Astrocyte of the cerebellum (primary cell): Measurements from ENCODE around the gene CTNNA1.

Experiments
- DNase-seq: peaks from one replicate; pipeline ENCODE4 v3.0.0-alpha.2; 2011; ENCODE audit warnings: low read depth
- H3K4me3 ChIP-seq: 2 replicates; pipeline ENCODE4 v1.5.1; 2011; ENCODE audit warnings: mild to moderate bottlenecking, low read depth, low read length, moderate library complexity
- in situ Hi-C: cut with HindIII; loops from 2 replicates; pipeline ENCODE4 v1.10.0; 2017; ENCODE audit warnings: low sequenced_read_pairs
- TF ChIP-seq, protein P1 (sequence below): IDR thresholded peaks from 2 replicates; pipeline ENCODE4 v1.5.1; 2012; ENCODE audit warnings: low read length, low read depth, moderate library complexity, mild to moderate bottlenecking; ENCODE audit errors: missing control alignments

The CTNNA1 gene

DNA sequence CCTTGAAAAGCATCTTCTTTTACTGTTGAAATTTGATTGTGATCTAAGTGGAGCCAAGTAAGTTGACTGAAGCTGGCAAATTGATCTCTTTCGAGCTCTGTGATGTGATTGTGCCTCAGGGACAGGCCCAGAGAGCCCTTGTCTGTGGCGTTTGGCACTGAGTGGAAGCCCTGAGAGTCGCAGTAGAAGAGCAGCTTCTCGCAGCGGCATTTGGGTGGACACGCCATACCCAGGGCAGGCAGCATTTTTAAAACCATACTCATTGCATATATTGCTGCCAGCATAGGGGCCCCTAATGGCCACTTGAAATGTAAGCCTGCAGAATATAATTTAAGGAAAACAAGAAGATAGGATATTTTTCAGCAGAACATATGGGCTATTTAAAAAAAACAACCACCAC is 121.0 kb downstream of the CTNNA1 start:
- no peak for DNase-seq
- peak overlapping the region; percentile 37 for H3K4me3 ChIP-seq
- TF ChIP-seq, protein P1, sequence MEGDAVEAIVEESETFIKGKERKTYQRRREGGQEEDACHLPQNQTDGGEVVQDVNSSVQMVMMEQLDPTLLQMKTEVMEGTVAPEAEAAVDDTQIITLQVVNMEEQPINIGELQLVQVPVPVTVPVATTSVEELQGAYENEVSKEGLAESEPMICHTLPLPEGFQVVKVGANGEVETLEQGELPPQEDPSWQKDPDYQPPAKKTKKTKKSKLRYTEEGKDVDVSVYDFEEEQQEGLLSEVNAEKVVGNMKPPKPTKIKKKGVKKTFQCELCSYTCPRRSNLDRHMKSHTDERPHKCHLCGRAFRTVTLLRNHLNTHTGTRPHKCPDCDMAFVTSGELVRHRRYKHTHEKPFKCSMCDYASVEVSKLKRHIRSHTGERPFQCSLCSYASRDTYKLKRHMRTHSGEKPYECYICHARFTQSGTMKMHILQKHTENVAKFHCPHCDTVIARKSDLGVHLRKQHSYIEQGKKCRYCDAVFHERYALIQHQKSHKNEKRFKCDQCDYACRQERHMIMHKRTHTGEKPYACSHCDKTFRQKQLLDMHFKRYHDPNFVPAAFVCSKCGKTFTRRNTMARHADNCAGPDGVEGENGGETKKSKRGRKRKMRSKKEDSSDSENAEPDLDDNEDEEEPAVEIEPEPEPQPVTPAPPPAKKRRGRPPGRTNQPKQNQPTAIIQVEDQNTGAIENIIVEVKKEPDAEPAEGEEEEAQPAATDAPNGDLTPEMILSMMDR: peak; percentile 13
- in situ Hi-C loops: no loop called here

DNA sequence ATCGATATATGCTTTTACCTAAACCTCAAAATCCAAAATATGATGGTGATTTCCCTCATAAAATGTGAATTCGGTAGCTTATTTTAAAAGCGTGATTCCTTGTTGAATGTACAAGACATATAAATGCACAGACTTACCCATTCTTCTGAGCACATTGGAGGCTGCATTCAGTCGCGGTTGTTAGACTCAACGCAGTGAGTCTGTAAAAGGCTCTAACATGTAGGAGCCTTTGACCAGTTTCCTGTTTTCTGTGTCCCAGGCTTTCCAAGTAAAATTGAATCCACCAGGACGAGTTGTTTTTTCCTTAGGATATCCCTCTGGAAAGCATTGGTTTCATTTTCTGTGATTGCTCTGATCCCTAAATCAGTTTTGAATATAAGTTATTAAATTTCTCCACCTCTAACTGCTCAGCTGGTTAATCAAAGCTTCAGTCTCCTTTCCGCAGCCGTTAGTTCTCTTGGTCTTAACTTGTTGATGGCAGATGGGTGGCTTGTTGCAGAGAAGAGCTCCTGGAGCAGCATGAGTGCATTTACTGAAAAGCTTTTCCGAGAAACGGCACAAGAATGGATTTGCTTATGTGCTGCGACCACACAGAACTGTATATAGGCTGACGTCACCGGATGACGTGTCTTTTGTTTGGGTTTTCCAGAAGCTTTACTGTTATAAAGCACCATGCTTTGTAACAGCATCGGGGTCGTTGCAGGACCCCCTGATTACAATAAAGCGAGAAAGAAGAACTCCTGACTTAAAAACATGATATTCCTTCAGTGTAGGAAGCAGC is 121.7 kb downstream of the CTNNA1 start, which contains the start of gene LRRTM2:
Gene LRRTM2 (minus strand): TSS at position 565 of the 781 bp plus-strand sequence. CDS start 424 bp downstream, at position 141.
- DNase-seq: peak; percentile 84
- TF ChIP-seq, protein P1: no peak
- peak within 1 kb of the TSS; percentile 37 for H3K4me3 ChIP-seq
- in situ Hi-C loops: no loop called here

DNA sequence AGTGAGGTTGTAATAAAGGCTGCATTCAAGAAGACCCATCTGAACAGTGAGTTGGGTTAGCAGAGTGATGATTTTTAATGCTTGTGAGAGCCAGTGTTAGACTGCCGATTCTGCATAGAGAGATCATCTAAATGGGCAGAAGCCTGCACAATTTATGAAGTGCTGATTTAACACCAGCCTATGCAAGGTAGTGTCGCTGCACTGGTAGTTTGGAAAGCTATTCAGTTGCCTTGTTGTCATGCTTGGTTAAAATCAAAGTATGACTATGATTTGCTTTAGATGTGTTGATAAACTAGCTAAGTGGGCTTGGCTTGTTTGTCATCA is 122.3 kb downstream of the CTNNA1 start:
- in situ Hi-C loops: no loop called here
- no peak for DNase-seq
- TF ChIP-seq, protein P1: no peak
- peak overlapping the region; percentile 37 for H3K4me3 ChIP-seq

DNA sequence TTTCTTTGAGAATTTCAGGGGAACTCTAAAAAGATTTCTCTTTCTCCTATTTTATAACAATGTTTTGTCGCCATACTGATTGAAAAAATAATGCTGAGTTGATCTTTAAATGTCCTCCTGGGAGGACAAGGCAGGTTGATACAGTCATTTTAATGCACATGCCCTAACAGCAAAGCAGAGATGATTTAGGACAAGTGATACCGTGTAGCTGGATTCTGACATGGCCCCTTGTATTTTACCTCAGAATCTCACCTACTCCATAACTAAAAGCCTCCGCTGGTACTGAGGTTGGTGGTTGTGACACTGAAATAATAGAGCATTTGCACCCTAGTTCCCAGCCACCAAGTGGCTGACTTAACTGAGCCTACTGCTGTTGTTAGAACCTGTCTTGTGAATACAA is 122.7 kb downstream of the CTNNA1 start:
- TF ChIP-seq, protein P1: no peak
- in situ Hi-C loops: no loop called here
- DNase-seq: no peak
- H3K4me3 ChIP-seq: no peak overlapping the region

DNA sequence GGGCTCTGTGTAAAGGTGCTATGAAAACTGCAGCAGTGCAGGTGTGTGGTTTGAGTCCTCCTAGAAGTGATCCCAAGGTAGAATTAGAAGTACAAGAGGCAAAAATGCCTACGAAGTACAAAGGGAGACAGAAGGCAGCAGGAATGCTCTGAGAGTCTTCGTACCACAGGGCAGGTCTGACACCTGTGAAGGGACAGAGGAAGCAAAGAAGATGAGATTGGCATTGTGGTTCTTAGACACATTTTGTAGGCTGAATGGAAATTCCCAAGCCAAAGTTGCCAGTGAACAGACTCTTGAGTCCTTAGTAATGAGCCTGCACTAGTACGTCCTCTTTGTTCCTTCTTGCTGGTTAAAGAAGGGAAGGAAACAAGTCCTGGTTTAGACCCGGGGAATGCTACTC is 123.6 kb downstream of the CTNNA1 start:
- TF ChIP-seq, protein P1: no peak
- in situ Hi-C loops: no loop called here
- no peak for DNase-seq
- no peak overlapping the region for H3K4me3 ChIP-seq

DNA sequence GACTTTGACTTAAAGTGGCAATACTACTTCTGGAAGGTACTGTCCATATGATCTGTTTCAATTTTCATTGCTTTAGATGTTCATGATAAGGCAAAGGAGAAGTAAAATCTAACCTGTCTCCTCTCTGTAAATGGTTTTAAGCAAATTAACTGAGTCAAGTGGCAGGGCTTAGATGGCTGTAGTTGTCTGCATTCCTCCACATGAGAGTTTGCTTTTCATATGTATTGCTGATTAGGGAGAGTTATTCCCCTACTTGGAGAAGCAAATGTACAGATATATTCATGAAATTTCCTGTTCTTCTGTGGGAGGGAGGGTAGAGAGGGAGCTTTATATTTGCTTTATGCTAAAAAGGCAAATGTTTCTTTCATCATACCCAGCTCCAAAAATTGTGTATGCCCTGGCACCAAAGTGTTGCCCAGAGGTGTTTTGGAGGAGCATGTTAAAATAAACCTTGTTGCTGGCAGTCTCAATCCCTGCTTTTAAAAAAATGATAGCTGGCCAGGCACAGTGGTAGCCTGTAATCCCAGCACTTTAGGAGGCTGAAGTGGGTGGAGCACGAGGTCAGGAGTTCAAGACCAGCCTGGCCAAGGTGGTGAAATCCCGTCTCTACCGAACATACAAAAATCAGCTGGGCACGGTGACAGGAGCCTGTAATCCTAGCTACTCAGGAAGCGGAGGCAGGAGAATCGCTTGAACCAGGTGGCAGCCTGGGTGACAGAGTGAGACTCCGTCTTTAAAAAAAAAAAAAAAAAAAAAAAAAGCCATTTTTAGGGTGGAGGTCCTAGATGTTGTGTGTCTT is 125.4 kb downstream of the CTNNA1 start:
- in situ Hi-C loops: no loop called here
- TF ChIP-seq, protein P1: no peak
- no peak for DNase-seq
- no peak overlapping the region for H3K4me3 ChIP-seq
